Activated CD4-positive, alpha-beta T cell treated with anti-CD3 and anti-CD28 coated beads for 24 hours (primary cell): Measurements from ENCODE around the gene COPG1.

Source experiments
- DNase-seq, 2 donors: peaks; one replicate each; pipeline ENCODE4 v3.0.0-alpha.2; 2020; ENCODE audit warnings: low read depth in 2 of 2

Gene COPG1

DNA sequence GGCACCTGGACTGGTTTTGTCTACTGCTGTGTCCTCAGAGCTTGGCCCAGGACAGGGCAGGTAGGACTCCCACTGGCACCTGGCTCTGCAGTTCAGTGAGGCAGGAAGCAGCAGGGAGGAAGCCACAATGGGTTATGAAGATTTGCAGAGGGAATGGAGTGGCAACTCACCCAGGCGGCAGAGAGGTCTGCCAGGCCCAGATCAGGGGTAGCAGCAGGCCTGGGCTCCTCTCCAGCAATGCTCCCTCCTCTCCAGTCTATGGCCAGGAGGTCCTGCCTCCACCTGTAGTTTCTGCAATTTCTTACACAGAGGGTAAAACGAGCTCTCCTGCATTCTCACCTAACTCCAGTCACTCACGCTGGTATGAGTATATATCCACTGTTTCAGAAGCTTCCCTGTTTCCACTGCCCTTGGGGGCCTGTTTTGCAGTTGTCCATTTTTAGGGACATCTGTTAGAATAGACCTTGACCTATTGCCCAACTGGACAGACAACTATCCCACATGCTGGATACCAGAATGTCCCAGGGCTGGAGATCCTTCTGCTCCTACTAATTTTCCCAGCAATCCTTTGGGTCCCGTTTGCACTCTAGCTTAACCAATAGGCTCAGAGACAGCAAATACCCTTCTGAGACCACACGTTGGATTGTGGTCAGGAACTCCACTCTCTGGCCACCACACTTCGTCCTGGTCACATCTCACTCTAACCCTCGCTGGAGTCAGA is 64.4 kb downstream of the COPG1 start:
- DNase-seq = no peak

DNA sequence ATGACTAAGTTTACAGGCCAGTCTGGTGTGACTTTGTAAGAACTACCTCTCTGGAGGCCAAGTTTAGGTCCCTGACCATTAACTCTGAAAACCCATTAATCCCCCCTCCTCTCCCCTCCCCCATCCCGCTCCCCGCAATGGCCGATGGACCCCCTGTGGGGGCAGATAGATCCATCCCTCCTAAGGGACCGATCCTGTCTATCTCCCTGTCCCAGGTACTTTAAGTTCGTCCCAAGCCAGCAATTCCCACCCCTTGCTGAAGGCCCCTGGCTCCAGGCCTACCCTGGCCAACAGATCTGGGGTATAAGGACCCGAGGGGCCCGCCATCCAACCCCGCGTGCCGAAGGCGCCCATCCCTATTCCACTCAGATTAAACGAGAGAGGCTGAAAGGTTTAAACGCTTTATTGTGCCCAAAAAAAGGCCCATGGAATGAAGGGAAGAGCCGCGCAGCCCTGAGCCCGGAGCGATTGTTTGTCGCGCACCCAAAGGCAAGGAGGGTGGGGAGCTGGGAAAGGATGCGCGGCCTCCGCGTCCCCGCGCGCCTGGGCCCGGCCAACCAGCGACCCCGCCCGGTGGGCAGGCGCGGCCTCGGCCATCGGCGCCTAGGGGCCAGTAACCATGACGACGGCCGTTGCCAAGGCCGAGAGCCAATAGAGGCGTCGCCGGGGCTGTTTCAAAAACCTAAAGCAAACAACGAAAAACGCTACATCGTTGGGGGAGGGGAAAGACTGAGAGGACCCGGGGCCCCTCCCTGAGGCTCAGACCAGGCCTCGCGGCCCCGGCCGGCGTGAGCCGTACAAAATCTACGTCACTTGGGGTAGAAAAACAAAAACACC is 65.2 kb downstream of the COPG1 start:
- peak in 1 of 2 donors; percentile 56 for DNase-seq

DNA sequence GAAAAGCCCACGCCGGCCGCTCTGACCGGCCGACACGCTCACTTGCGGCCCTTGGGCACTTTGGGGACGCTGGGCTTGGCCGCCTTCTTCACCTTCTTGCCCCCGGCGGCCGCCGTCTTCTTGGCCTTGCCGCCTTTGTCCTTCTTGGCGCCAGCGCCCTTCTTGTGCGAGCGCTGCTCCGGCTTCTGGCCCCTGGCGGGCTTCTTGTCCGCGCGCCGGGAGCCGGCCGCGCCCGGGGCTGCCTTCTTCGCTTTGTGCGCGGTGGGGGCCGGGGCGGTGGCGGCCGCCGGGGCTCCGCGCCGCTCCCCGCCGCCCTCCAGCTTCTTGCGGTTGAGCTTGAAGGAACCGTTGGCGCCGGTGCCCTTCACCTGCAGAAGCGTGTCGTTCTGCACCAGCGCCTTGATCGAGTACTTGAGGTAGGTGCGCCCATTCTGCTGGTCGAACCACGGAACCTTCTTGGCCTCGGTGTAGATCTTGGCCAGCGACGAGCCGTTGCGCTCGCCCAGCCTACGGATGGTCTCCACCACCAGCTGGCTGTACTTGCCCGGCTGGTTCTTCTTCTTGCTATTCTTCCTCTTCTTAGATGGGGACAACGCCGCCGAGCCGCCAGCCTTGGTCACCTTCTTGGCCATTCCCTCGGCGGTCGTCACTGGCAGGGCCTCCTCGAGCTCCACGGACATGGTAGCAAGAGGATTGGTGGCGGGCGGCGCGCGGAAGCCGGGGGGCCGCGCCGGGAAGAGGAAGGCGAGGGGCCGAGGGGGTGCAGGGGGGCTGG is 66.0 kb downstream of the COPG1 start:
- no peak for DNase-seq

DNA sequence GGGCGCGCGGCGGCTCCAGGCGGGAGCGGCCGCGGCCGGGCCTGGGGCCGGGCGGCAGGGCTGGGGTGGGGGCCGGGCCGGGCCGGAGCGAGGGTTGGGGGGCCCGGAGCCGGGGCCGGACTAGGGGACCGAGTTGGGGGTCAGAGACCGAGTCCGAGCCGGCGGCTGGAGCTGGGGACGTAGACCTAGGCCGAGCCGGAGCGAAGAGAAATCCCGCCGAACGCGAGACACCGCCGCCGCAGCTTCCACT is 66.5 kb downstream of the COPG1 start:
- no peak for DNase-seq

DNA sequence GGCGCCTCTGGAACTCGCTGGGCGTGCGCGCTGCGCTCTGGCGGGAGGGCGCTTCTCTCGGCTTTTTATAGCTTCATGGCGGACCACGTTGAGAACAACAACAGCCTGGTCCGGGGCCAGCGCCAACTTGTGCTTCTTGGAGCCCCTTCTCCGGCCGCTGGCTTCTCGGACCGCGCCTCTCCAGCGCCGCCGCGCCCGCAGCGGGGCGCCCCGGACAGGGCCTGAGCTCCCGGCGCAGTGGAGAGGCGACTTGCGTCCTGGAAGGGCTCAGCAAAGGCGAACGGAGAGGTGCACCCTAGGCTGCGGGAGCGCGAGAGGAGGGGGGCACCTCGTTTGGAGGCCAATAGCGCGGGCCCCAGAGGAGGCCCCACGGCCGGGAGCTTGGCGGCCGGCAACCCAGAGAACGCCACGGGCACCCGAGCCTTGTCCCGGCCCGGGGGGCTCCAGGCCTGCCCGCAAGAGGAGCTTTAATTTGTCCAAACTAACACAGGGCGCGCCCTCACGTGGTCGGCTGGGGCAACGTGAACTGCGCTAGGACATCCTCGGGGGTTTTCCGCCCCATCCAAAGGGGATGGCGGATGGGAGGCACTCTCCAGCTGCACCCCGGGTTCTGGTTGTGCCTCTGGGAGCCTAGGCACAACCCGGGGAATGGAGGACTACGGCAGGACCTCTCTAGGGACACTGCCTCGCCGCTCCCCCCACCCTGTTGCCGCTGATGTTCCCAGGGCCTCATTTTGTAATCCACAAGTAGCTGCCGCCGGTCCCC is 67.0 kb downstream of the COPG1 start:
- DNase-seq = peak; percentile 88 to 91

DNA sequence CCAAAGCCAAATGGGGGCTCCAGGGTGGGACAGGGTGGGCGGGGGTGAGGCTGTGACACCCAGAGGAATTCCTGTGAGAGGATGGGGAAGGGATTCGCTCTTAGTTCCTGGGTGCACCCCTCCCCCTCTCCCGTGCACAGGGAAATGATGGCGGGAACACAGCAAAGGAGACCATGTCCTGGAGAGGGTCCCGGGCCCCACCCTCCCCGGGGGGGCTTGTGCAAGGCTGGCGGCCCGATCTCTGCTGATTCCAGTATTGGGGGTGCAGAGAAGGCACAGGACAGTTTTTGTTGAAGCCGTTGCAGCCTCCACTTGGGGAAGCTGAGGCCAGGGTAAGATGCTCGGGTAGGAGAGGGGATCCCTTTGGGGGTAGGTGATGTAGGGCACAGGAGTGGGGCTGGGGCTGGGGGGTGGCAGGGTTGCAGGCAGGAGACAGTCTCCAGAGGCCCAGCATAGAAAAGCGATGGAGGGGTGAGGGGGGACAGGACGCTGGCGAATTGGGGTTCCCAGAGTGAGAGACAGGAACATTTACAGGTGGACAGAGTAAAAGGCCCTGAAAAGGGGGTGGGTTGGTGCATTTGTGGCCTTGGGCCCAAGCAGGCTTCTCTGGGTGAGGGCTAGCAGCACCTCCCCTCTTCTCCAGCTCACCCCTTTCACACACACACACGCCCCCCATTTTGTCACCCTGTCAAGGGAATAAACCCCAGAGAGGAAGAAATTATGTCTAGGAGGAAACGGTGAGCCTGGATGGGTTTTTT is 67.8 kb downstream of the COPG1 start:
- DNase-seq = no peak

DNA sequence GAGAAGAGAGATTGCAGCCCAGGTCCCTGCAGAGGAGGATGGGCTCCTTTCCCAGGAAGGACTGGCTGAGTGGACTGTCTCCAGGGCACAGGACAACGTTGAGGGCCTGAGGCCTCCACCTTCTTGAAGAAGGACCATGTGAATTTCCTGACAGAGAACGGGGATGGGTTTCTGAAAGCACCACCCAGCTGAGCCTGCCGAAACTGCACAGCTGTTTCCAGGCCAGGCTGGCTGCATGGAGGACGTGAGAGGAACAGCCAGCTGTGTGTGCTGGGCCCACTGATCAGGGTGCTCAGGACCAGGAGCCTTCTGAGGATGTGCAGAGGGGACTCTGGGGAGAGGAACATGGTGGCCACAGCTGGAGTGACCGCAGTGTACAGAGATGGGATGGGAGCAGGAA is 68.4 kb downstream of the COPG1 start:
- no peak for DNase-seq

DNA sequence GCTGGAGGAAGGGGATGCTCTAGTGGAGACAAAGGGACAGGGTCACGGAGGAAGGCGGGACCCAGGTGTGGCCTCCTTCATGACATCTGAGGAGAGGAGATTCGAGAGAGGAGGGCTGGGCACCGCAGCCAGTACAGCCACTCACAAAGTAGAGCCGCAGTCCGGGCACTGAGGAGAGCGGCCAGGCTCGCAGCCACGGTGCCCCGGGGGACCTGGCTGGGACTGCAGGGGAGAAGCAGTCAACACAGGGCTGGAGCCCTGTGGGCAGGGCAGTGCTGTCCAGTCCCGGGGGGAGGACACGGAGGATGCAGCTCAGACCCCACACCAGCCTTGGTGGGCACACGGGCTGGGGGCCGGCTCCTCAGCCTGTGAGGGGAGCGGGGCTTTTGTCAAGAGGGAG is 69.5 kb downstream of the COPG1 start:
- DNase-seq = no peak

DNA sequence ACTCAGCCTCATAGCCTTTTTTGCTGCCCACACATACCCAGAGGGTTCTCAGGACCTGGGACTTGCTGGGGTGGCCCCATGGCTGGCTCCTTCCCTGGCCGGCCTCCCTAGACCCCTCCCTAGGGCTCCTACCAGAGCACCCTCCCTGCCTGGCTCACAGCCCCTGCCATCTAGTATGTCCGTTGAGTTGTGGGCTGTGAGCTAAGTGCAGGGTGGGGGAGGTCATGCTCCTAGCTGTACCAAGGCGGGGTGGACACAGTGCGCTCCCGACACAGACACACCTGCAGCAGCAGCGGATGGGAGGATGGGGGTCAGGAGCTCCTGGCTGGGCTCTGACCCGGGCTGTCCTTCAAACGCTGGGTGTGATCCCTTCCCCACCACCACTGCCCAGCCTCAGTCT is 70.9 kb downstream of the COPG1 start:
- no peak for DNase-seq

DNA sequence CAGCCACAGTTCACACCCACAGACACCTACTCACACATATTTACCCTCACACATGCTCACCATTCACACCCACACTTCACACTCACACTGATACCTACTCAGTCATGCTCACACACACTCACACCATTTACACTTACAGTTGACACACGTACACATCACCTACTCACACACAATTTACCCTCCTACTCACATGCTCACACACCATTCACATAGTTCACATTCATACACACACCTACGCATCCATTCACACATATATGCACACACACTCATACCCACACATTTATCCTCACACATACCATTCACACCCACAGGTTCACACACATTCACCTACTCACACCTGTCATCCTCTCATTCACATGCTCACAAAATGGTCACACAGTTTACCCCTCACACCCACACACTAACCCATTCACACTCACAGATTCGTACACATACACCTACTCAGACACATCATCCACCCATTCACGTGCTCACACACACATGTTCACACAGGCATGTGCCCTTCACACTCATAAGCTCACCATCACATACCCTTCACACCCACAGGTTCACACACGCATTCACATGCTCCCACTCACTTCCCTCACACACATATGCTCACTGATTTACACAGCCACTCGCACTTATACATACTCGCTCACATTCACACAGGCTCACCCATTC is 71.5 kb downstream of the COPG1 start:
- DNase-seq = no peak

DNA sequence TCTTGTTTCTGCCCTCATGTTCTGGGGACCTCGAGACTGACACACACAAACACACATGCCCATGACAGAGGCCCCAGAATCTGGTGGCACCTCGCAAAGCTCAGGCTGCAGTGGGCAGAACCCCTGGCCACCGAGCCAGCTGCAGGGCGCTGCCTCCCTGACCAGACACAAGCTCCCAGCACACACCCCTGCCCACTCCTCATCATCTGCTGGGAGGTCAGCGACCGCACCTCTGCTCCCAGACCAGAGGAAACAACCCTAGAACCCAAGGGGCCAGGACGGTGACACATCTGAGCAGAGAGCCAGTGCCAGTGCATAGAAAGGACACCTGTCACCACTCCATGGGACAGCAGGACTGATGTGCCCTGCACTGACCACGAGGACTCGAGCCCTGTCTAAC is 72.5 kb downstream of the COPG1 start:
- no peak for DNase-seq

DNA sequence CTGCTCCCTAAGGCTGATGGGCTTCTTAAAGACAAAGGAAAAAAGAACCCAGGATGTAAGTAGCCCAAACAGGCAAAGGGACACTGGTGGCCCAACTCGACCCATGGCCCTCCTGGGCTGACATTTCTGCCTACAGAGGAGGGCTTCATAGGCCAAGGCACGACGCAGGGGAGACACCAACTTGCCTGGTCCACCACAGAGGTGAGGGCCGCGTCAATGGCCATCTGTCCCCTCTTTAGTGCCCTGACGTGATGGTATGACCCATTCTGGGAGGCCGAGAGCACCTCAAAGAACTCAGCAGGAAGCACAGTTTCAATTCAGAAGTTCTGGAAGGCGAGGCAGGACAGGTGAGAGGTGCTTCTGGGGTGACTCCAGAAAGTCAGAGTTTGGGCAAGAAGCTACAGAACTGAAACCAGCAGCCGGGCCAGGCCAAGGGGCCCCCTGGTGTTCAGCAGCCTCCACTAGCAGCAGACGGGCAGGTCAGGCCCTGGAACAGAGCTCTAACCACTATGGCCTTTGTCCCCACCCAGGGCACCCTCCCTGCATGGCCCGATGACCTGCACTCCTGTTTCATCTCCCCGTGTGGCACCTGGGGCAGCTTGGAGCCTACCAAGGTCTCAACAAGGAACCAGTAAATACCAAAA is 74.4 kb downstream of the COPG1 start:
- DNase-seq = no peak

DNA sequence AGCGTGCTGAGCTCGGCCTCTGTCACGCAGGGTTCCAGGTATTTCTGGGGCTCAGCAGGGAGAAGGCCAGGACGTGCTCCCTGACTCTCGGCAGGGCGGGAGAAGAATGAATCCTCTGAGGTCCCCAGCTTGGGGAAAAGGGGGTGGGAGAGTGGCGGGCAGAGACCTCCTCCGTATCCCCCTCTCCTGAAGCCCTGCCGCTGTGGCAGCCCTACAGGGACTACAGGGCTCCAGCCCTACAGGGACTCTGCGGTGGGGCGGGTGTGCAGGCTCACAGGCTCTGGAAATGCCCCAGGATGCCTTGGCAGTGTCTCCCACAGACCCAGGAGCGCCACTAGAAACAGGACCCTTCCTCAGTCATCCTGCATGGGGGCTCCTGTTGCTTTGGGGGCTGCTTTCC is 75.4 kb downstream of the COPG1 start:
- DNase-seq = no peak

DNA sequence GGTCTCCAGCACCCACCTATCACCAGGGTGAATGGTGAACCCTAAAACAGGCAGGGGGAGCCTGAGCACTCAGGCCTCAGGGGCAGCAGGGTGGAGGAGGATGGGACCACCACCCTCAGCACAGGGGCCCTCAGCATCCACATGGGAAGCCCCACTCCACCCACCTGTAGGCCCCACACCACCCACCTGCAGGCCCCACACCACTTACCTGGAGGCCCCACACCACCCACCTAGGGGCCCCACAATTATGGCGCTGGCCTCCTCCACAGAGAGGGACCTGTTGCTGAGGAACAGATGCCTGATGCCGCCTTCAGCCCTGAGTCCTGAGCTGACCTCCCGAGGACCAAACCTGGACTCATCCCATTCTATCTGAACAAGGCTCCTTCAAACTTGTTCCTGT is 76.0 kb downstream of the COPG1 start:
- no peak for DNase-seq

DNA sequence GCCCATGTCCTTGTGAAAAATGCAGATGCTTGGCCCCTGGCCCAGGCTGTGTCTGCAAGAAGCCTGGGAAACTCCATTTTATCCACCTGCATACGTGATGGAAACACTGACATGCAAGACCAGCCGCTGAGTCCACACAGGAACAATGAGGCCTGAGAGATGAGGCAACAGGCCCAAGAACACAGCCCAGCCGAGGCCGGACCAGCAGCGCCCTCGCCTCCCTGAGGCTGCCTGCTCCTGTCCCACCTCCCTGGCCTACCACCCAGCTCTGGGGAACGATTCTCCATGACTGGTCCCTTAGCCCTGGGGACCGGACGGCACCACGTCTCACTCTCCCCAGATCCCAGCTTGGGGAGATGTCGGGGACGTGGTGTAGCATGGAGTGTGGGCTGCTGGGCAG is 76.7 kb downstream of the COPG1 start:
- DNase-seq = no peak

DNA sequence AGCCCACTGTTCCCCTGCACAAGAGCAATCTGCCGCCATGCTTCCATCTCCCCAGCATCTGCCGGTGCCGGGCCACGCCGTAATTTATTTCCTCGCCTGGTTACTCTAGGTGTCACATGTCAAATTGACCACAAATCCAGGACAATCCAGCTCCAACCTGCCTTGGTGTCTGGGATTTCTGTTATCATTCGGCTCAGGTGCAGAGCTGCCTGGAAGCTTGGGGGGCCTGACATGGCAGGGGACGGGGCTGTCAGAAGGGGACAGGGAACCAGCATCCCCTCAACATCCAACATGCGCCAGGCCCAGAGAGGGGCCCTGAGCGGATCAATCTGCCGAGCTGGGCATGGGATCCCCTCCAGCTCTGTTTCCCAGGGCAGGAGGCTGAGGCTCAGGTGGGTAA is 77.2 kb downstream of the COPG1 start:
- no peak for DNase-seq
